Uterus (tissue), 2 donors: ENCODE data around the gene HDAC7.

Experiments
- POLR2A ChIP-seq, 2 donors: fragments of 450-650 bp; IDR thresholded peaks; one replicate each; pipeline ENCODE4 v1.6.1; 2016; ENCODE audit warnings: antibody characterized with exemption in 2 of 2, mild to moderate bottlenecking in 1 of 2, moderate library complexity in 1 of 2
- TF ChIP-seq, protein P1 (sequence below), 4 experiments: fragments of 200-600 bp in 2 of 4; fragments of 450-650 bp in 2 of 4; sonication (generic) in 2 of 4; IDR thresholded peaks; one replicate each; pipeline ENCODE4 v1.5.1; 2016 to 2019; ENCODE audit warnings: antibody characterized with exemption in 4 of 4, mild to moderate bottlenecking in 2 of 4, moderate library complexity in 1 of 4

- TF ChIP-seq, protein P1, sequence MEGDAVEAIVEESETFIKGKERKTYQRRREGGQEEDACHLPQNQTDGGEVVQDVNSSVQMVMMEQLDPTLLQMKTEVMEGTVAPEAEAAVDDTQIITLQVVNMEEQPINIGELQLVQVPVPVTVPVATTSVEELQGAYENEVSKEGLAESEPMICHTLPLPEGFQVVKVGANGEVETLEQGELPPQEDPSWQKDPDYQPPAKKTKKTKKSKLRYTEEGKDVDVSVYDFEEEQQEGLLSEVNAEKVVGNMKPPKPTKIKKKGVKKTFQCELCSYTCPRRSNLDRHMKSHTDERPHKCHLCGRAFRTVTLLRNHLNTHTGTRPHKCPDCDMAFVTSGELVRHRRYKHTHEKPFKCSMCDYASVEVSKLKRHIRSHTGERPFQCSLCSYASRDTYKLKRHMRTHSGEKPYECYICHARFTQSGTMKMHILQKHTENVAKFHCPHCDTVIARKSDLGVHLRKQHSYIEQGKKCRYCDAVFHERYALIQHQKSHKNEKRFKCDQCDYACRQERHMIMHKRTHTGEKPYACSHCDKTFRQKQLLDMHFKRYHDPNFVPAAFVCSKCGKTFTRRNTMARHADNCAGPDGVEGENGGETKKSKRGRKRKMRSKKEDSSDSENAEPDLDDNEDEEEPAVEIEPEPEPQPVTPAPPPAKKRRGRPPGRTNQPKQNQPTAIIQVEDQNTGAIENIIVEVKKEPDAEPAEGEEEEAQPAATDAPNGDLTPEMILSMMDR (IDR thresholded peaks at IDR 0.05): no peak
- no peak for TF ChIP-seq POLR2A (IDR thresholded peaks at IDR 0.05)
Observed at GRCh38 chr12:47785887-47786661, 33.6 kb downstream of the HDAC7 start.
